IPS DF 4.7 (cell line): Measurements from ENCODE around the gene USP22.

Source experiments
- DNase-seq: peaks from one replicate; pipeline ENCODE4 v3.0.0-alpha.2; 2013; ENCODE audit warnings: low spot score; ENCODE audit errors: extremely low read depth

The USP22 gene

GRCh38 chr17:20960871-20961270 lies 81.9 kb downstream of the USP22 start:
- DNase-seq = no peak

- DNase-seq = no peak
Measured at GRCh38 chr17:20955427-20956323, 87.1 kb downstream of the USP22 start.

GRCh38 chr17:20954794-20955193 lies 88.0 kb downstream of the USP22 start:
- no peak for DNase-seq

GRCh38 chr17:20952183-20952582 lies 90.6 kb downstream of the USP22 start:
- DNase-seq = no peak
